GM18499 (cell line): ENCODE results near the gene ERGIC1.
"Not testable (repeated sequence)": the region's sequence is repeated elsewhere in the genome, so short reads cannot be mapped to it uniquely, and the experiment has no call there.

Experiments
- ATAC-seq: cut with Tn5 transposase; IDR thresholded peaks from one replicate; pipeline ENCODE4 v1.9.1; 2021; ENCODE audit warnings: moderate number of reproducible peaks; ENCODE audit not compliant: insufficient read depth, unreplicated experiment

Gene ERGIC1

DNA sequence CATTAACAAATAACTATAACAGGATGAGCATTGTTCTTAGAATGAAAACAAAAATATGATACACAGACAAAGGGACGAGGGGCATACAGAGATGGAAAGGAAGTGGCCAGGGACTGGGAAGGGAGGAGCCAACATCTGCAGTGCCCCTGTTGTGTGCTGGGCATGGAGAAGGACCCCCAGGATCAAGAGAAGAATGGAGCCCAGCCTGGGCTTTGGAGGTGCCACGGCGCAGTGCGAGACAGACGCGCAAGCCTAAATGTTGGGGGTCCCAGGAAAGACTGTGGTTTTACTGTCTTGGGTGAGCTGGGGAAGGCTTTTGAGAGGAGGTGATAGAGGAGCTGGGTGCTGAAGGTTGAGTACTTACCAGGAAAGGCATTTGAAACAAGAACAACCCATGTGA lies 34.6 kb upstream of the ERGIC1 start:
- ATAC-seq, result no peak

DNA sequence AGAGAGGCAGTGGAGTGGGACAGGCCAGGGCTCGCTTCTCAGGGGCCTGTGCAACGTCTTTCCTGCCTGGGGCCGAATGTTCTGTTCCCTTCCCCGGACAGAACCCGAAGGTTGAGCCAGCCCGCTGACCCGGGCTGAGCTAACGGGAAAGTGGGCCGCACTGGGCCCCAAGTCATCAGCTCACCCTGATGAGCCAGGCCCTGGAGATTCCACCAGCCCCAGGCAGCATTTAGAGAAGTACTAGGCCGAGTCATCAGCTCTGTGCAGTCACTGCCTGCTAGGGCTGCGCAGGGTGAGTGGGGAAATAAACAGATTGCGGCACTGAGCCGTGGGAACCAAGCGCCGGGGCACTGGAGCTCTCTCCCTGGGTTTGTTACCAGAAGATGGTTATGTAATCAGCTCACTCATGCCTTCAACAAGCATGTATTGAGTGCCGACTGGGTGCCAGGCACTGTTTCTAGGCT lies 33.9 kb upstream of the ERGIC1 start:
- ATAC-seq, result no peak

DNA sequence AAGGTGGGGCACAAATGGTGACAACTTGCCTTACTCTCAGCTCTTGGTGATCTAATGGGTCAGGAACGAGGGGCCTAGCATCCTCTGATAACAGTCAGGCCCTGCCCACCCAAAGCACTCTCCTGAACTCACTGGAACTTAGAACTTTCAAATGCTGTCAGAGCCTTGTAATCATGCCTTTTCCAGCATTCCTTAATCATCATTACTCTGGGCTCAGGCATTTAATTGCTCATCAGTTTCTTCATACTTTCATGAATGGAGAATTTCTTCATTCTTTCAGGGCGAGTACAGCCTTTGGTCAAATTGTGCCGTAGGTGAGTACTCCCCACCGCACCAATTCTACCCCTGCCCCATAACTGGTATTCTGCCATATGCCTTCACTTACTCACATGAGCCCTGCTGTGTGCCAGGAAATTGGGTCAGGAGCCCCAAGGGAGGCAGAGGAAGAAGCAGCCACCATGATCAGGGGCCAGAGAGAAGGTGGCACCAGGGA lies 32.8 kb upstream of the ERGIC1 start:
- no peak for ATAC-seq

DNA sequence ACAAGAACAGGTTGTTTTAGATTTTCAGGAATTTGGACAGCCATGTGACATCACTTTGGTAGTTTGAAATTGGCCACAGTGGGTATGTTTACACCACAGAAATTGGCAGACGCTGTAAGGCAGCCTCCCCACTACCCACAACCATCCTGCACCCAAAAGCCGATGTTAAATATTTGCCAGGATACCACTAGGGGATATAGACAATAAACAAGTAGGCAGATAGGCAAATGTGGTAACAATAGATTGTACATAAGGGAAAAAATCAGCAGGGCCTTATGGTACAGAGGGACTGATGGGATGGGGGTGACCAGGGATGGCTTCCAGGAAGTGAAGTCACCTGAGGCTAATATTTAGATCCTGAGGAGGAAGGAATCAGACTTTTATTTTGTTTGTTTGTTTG lies 31.9 kb upstream of the ERGIC1 start:
- no peak for ATAC-seq

DNA sequence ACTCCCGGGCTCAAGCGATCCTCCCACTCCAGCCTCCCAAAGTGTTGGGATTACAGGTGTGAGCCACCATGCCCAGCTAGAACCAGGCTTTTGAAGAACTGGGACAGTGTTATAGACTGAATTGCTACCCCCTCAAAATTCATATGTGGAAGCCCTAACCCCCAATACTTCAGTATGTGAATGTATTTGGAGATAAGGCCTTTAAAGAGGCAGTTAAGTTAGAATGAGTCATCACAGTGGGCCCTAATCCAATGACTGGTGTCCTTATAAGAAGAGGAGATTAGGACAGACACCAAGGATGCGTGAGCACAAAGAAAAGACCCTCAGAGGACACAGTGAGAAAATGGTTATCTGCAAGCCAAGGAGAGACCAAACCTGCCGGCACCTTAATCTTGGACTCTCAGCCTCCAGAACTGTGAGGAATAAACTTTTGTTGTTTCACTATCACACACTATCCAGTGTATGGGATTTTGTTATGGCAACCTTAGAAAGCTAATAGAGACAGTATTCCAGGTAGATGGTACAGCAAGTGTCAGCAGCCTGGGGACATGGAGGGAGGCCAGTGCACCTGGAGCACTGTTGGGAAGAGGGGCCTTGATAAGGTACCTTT lies 31.4 kb upstream of the ERGIC1 start:
- ATAC-seq, result no peak

DNA sequence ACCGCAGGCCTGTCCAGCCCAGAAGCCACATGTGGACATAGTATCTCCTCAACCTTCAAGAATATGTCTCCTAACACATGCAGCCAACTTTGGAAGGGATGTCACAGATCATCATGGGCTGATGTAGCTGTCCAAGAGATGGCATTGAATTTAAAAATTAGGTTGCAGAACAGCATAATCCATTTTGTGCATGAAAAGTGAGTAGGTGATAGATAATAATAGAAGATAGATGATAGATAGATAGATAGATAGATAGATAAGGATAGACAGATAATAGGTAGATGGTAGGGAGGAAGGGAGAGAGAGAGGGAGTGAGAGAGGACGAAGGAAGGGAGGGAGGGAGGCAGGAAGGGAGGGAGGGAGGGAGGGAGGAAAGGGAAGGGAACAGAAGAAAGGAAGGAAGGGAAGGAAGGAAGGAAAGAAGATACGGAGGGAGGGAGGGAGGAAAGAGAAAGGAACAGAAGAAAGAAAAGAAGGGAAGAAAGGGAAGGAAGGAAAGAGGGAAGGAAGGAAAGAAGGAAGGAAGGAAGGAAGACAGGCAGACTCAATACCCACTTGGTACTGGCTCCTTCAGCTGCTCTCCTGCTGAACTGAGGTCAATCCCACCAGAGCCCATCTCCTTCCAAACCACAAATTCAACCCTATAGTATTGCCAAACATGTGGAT lies 28.9 kb upstream of the ERGIC1 start:
- no peak for ATAC-seq

DNA sequence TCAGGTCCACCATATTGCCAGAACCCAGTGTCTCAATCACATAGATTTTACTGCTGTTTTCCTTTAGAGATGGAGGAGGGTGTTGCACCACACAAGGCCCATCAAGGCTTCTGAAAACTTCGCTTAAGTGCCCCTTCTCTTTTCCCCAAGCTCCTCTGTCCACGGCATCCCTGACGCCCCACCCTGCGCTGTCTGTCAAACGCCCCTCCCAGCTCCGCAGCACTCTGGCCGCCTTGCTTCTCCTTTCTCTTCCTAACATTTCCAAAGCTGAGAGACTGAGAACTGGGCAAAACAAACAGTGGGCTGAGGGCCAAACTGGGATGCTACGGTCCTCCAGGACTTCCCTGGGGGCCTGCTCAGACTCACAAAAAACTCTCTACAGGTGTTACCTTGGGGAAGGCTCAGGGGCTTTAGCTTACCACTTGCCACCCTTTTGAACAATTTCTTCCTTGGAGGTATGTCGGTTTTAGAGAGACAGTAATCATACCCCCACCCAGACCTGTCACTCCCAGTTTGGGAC lies 28.3 kb upstream of the ERGIC1 start:
- ATAC-seq, result no peak

DNA sequence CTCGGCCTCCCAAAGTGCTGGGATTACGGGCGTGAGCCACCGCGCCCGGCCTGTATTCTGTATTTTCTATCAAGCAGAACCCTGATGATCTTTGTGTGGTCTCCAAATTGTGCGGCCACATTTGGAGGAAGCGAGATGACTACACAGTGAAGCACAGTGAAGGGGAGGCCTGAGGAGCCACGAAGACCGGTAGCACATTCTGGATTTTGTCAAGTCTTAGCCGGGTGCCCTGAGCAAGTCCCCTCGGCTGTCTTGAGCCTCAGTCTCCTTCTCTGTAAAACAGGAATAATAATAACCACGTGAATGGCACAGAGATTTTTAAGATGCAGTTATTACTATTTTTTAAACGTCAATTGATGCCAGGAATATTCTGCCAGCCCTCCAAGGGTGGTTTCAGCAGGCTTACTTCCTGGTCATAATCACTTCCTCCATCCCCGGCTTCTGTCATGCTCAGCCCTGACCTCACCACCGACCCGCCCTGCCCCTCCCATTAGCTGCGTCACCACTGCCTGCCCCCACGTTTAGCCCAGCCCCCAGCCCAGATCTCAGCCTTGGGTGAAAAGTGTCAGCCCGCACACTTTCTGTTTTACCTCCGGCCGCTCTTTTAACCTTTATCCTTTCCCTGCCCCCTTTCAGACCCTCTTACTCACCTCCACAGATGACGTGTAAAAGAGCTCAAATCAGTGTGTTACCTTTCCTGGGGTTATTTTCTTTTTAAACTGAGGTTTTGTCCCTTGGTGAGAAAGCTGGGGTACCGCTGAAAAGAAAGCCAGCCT lies 27.0 kb upstream of the ERGIC1 start:
- ATAC-seq, result no peak

DNA sequence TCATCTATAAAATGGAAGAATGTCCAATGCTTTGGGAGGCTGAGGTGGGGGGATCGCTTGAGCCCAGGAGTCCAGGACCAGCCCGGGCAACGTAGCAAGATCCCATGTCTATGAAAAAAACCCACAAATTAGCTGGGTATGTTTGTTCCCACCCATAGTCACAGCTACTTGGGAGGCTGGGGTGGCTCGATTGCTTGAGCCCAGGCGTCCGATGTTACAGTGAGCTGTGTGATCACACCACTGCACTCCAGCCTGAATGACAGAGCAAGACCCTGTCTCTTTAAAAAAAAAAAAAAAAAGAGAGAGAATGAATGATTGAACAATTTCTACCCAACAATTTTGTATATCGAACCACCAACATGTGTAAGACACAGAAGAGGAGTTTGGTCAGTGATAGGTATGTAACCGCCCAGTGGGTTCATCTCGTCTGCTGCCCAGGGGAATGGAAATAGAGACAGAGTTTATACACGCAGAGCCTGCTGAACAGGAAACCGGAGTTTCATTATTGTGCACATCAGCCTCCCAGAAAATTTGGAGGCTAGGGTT lies 26.2 kb upstream of the ERGIC1 start:
- ATAC-seq, result no peak

DNA sequence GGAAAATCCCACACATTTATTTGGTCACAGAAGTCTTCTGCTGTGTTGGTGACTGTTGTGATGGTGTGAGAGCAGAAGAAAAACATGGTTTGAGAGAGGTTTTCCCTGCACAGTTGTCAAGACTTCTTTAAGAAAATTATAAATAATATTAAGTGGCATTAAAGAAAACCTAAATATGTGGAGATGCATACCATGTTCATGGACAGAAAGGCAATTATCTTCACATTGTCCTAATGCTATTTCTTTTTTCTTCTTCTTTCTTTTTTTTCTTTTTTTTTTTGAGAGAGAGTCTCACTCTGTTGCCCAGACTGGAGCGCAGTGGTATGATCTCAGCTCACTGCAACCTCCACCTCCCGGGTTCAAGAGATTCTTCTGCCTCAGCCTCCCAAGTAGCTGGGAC lies 24.3 kb upstream of the ERGIC1 start:
- no peak for ATAC-seq

DNA sequence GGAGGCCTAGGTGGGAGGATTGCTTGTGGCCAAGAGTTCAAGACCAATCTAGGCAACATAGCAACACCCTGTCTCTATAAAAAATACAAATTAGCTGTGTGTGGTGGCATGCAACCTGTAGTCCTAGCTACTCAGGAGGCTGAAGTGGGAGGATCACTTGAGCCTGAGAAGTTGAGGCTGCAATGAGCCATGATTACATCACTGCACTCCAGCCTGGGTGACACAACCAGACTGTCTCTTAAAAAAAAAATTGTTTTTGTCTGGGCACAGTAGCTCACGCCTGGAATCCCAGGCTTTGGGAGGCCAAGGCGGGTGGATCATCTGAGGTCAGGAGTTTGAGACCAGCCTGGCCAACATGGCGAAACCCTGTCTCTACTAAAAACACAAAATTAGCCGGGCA lies 23.1 kb upstream of the ERGIC1 start:
- not testable (repeated sequence) for ATAC-seq

DNA sequence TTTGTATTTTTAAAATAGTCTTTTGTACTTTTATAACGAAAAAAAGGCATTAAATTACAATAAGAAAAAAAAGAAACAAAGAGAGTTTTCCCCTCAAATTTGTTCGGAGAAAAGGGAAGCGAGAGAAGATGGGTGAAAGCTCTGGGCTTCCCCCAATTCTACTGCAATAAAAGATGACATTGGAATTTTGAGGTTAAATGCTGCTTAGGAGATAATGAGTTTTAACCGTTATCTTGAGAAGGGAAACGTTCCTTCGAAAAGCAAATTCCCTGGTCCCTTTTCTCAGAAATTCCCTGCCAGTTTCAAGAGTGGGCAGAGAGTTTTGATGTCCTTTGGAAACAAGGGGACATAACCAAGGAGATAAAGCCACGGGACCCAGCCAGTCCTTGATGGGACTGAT lies 18.4 kb upstream of the ERGIC1 start:
- ATAC-seq, result no peak

DNA sequence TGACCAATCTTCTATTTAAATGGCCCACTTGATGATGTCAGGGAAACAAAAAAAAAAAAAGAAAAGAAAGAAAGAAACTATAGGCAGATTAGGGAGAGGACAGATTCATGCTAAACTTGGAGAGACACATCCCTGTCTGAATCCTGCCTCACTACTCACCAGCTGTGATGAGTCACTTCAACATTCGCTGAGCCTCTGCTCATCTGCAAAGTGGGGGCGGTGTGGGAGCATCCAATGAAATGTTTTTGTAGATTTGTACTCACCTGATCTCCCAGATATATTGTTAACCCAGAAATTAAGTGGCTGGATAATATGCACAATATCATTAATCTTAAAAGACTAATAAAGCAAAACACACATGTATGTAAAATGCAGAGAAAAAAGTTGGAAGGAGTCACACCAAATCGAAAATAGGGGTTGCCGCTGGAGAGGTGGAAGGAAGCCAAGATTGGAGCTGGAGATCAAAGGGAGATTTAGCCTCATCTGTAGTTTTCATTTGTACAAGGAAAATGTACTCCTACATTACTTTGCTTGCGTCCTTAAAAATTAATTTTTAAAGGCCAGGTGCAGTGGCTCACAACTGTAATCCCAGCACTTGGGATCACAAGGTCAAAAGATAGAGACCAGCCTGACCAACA lies 17.0 kb upstream of the ERGIC1 start:
- no peak for ATAC-seq

DNA sequence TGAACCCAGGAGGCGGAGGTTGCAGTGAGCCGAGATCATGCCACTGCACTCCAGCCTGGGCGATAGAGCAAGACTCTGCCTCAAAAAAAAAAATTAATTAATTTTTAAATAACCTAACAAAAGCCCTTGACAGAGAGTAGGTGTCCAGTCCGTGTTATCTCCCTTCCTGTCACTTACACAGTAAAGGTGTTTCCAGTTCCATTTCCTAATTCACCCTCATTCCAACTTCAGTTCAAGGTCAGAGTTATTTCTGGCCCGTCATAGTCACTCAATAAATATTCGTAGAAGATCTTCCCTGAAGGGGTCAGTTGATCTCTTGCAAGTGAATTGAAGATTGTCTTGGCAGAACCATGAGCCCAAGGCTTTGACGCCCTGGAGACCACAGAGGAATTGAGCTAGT lies 16.4 kb upstream of the ERGIC1 start:
- no peak for ATAC-seq

DNA sequence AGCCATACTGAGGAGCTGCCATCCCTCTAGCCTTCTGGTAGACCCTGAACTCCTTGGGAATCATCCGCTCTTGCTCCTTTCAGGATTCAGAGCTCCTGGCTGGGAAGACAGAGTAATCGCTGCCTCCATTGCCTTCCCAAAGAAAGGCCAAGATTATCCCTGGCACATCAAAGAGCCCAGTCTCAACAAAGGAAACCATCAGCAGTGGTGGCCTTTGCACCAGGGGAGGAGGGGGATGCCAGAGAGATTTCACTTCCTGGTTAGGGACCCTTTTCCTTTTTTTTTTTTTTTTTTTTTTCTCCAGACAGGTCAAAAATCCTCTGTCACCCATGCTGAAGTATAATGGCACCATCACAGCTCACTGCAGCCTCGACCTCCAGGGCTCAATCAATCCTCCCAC lies 16.0 kb upstream of the ERGIC1 start:
- no peak for ATAC-seq

DNA sequence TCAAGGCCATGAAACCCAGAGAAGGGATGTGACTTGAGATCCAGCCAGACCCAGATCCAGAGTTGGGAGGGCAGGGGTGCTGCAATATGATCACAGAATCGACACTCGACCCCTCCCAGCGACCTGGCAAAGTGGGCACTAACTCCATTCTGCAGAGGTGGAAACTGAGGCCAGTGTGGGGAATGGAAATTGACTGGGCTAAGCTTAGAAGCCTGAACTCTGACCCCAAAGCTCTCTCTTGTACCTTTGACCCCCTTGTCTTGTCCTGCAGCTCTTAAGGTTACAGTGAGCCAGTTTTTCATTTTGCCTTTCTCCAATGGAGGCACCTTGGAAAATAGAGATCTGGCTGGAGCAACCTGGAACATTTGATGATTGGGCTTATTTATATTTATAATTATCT lies 14.5 kb upstream of the ERGIC1 start:
- no peak for ATAC-seq

DNA sequence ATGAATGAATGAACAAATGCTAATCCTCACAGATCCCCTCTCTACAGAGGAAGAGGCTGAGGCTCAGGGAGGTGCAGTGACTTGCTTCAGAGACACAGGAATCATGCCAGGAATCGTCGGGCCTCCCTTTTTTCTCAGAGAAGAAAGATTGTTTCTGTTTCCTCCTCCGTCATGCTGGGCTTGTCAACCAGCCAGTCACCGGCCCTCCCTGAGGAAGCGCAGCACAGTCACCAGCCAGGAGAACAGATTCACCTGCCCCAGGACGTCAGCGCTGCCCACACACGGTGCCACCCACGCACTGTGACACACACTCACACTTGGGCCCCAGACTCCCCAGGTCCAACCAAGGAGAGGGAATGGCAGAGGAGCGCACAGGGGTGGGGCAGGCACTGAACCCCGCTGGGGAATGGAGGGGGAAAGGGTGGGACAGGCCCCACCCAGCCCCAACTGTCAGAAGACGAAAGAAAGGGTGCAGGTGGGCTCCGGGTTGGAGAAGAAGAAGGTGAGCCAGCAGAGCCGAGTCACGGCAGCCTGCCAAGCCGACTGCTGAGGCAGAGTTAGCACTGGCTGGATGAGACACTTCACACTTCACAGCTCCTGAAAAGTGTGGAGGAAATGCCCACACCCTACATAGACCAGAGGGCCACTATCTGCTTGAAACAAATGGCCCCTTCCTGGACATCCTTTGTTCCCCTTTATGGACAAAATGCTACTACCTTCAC lies 13.8 kb upstream of the ERGIC1 start:
- ATAC-seq, result no peak

DNA sequence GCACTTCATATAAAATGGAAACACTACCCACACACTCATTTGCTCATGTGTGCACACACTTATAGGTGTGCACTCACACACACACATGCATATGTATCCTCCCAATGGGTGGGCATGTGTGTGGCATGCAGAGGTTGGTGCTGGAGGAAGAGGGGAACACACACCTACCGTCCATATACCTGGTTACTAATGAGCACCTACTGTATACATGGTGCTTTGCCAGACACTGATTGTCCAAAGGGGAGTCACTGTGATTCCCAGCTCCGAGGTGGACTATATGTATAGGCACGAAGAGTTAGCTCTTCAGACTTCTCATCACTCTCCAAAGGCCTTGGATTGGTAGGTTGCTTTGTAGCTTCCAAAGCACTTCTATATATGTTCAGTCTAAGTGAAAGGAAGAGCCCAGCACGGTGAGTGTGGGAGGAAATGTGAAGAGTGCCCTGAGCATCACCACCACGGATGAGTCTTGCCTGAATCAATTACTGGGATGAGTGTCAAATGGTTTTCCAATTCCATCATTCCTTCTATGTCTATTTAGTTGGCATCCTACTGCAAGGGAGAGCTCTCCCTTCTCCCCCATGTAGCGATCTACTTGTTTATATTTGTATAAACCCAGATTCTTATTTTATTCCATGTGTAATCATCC lies 12.6 kb upstream of the ERGIC1 start:
- no peak for ATAC-seq

DNA sequence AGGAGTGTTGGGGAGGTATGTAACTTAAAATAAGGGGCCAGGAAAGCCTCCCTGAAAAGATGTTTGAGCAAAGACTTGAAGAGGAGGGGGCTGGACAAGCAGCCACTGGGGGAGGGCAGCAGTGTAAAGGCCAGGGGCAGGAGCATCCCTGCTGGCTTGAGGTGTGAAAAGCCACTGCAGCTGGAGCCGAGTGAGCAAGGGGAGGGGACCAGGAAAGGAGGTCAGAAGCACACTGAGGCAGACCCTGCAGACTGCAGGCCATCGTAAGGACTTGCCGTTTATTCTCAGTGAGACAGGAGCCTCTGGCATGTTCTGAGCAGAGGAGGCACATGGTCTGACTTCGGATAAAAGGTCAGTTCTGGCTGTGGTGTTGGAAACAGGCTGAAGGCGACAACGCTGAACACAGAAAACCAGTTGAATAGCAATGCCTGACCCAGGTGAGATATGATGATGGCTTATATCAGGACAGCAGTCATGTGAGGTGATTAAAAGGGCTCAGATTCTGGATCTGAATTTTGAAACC lies 10.2 kb upstream of the ERGIC1 start:
- ATAC-seq, result no peak
